ENCODE results near the gene LAD1.

LAD1 gene

DNA sequence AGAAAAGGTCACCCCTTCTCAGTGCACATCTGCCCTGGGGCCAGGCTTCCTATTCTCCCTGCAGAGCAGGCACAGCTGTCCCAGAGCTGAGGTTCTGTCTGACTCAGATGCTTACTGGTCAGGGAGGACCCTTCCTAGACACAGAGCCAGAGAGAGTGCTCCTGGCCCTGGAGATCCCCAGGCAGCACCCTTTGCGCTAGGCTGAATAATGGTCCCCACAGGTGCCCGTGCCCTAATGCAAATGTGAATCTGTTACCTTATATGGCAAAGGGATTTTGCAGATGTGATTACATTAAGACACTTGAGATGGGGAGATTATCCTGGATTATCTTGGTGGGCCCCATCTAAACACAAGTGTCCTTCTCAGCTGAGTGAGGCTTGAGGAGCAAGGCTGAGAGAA lies 25.0 kb upstream of the LAD1 start:
- no peak for DNase-seq (ENCODE audit: low read depth)

DNA sequence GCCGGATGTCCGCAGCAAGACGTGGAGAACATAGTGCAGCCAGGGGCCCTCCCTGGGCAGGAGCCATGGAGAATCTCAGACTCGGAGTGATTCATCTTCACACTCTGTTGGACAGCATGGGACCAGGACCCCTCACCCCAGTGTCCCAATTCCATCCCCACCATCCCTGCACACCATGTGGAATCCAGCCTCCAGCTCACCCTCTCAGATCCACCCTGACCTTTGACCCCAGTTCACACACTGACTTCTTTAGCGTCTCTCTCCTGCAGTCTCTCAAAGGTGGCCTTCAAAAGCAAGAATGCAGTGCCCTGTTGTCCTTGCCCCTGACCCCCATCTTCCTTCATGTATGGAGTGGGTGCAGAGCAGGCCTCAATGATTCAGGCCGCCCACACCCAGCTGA lies 24.5 kb upstream of the LAD1 start:
- TF ChIP-seq, protein P1, sequence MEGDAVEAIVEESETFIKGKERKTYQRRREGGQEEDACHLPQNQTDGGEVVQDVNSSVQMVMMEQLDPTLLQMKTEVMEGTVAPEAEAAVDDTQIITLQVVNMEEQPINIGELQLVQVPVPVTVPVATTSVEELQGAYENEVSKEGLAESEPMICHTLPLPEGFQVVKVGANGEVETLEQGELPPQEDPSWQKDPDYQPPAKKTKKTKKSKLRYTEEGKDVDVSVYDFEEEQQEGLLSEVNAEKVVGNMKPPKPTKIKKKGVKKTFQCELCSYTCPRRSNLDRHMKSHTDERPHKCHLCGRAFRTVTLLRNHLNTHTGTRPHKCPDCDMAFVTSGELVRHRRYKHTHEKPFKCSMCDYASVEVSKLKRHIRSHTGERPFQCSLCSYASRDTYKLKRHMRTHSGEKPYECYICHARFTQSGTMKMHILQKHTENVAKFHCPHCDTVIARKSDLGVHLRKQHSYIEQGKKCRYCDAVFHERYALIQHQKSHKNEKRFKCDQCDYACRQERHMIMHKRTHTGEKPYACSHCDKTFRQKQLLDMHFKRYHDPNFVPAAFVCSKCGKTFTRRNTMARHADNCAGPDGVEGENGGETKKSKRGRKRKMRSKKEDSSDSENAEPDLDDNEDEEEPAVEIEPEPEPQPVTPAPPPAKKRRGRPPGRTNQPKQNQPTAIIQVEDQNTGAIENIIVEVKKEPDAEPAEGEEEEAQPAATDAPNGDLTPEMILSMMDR (IDR thresholded peaks at IDR 0.05; ENCODE audit: insufficient read depth, low read depth, low read length, missing control alignments) = no peak
- no peak for DNase-seq (ENCODE audit: low read depth)
- no peak overlapping the region for H3K4me3 ChIP-seq (ENCODE audit: low read length)

More for the DNA sequence above, 25.0 kb upstream of the LAD1 start:
- H3K4me3 ChIP-seq (ENCODE audit: low read length) = no peak overlapping the region
- TF ChIP-seq, protein P1 (IDR thresholded peaks at IDR 0.05; ENCODE audit: insufficient read depth, low read depth, low read length, missing control alignments) = no peak

DNA sequence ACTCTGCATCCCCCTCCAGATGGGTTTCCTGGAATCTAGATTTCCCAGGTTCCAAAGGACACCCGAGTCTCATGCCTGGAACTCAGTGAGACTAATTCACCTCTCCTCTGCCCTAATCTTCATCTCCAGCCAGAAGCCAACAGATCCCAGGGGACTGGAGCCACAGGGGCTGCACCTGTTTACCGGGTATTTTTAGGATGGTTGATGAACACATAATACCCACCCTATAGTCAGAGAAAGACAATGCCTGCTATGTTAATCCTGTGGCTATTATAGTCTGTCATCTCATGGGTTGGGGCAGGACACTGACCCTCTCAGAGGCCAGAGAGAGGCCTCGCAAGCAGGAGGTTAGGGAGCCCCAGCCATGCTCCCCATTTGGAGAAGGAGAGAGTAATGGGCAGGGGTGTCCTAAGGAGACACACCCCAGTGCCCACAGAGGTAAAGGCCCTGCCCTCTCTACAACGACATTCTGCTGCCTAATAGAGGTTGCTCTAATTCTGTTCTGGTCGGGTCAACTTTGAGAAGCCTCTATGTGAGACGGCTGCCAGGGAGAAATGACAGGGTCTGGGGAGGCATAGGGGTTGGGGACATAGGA lies 23.4 kb upstream of the LAD1 start:
- DNase-seq (ENCODE audit: low read depth) = no peak
- no peak overlapping the region for H3K4me3 ChIP-seq (ENCODE audit: low read length)
- TF ChIP-seq, protein P1 (IDR thresholded peaks at IDR 0.05; ENCODE audit: insufficient read depth, low read depth, low read length, missing control alignments) = no peak

DNA sequence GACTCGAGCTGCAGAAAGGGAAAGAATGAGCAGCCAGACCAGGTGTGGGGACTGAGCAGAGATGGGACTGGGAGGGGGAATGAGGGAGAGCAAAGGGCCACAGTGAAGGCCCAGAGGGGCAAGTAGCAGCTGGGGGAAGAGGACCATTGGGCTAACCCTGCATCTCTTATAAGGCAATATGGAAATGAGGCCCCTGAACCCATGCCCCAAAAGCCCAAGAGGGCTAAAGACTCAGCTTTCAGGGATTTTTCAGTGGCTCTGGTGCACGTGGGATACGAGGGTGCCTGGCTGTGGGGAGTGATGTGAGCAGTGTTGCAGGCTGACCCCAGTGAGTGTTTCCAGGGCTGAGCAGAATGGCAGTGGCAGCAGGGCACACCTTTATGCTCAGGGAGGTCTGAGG lies 22.9 kb upstream of the LAD1 start:
- no peak for DNase-seq (ENCODE audit: low read depth)
- no peak overlapping the region for H3K4me3 ChIP-seq (ENCODE audit: low read length)
- TF ChIP-seq, protein P1 (IDR thresholded peaks at IDR 0.05; ENCODE audit: insufficient read depth, low read depth, low read length, missing control alignments) = no peak

DNA sequence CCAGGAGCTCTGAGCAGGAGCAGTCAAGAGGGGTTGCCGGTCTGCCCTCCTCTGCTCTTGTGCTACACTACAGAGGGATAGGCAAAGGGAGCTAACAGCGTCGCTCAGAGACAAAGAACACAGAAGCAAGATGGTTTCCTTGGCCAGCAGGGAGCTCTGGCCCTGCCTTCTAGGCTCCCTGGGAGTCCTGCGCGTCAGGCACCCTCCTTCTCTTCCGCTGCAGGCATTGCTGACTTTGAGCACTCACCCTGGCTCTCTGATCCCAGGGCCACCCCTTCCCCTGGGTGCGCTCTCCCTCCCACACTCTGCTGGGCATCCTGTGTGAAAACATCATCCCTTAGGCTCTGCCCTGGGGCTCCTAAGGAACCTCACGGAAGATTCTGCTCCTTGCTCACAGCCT lies 21.9 kb upstream of the LAD1 start:
- TF ChIP-seq, protein P1 (IDR thresholded peaks at IDR 0.05; ENCODE audit: insufficient read depth, low read depth, low read length, missing control alignments) = no peak
- DNase-seq (ENCODE audit: low read depth) = no peak
- H3K4me3 ChIP-seq (ENCODE audit: low read length) = no peak overlapping the region

DNA sequence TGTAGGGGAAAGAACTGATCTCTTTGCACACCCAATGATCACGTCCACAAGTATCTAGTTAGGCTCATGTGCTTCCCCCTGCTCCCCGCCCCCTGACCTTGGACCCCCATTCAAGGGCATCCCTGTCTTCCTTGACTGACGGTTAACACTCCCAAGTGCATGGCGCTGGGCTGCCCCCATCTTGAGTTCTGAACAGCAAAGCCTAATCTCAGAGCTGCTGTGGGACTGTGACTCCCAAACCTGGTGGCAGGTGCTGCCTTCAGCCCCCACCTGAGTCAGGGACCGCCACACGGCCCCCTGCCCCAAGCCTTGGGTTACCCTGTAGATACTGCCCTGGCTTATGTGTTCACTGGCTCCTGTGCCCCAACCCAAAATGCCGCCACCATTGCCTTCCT lies 21.5 kb upstream of the LAD1 start:
- H3K4me3 ChIP-seq (ENCODE audit: low read length) = no peak overlapping the region
- TF ChIP-seq, protein P1 (IDR thresholded peaks at IDR 0.05; ENCODE audit: insufficient read depth, low read depth, low read length, missing control alignments) = no peak
- DNase-seq (ENCODE audit: low read depth) = no peak
